T1000 (cell line): Measurements from ENCODE around the gene ZG16.

Source experiments
- DNase-seq: peaks from one replicate; lab custom pipeline; 2025; ENCODE audit warnings: mixed read lengths; lab: John Stamatoyannopoulos, UW

Gene ZG16

DNA sequence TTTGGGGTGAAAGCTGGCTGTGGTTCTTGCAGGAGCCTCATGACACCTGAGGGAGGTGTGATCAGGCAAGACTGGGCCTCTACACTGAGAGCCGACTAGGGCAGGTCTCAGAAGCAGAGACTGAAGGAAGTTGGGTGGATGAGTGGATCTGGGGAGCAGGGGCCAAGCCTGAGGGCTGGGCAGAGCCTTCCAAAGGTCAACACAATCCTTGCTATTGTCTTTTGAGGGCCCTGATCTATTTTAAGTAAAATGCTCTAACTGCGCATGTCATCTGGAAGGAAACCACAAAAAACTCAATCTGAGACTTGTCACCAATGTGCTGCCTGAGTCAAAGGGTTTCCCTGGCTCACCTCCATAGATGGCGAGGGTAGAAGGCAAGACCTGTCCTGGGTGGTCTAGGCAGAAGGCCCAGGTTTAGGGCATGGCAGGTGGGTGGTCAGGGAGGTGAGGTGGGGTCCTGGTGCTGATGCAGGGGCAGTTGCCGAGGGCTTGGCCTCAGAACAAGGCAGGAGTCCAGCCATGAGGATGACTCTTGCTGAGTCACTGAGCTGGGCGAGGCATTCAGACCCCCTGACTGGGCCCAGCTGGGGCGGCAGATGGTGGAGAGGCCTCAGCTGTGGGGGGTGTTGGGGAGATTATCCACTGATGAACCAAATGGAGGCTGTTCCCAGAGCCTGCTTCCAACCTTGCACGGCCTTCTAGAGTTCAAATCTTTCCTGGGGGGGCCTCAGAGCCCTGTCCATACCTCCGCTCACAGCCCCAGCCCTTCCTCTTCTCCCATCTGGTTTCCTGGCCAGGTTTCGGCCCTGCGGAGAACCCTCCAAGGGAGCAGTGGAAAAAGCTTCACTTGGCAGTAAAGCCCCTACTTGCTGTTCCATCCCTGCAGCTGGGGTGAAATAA is 47.3 kb downstream of the ZG16 start:
- DNase-seq: peak; percentile 60

DNA sequence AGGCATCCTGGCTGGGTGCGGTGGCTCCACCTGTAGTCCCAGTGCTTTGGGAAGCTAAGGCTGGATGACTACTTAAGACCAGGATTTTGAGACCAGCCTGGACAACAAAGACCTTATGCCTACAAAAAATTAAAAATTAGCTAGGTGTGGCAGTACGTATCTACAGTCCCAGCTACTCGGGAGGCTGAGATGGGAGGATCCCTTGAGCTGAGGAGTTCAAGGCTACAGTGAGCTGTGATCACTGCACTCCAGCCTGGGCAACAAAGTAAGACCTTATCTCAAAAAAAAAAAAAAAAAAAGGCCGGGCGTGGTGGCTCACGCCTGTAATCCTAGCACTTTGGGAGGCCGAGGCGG is 48.3 kb downstream of the ZG16 start:
- DNase-seq: no peak

- no peak for DNase-seq
Measured at GRCh38 chr16:29830774-29831173, 52.7 kb downstream of the ZG16 start.

GRCh38 chr16:29831490-29831889 is 53.4 kb downstream of the ZG16 start:
- no peak for DNase-seq
